H9 (cell line): ENCODE data around the gene POLQ. TPM values are rescaled to one million over a fixed set of nuclear protein-coding genes. Genes with fewer than 3 reads are reported as not detected.

Source experiments
- DNase-seq: peaks from one replicate; pipeline ENCODE4 v3.0.0-alpha.2; 2017
- H2AFZ ChIP-seq: one replicate; pipeline ENCODE4 v1.6.1; 2013; ENCODE audit warnings: mild to moderate bottlenecking, low read length, control low read depth, moderate library complexity
- H2AK5ac ChIP-seq: 2 replicates; pipeline ENCODE4 v1.6.1; 2013; ENCODE audit warnings: low read length, control low read depth, mixed read lengths; ENCODE audit not compliant: insufficient read length
- H2BK120ac ChIP-seq: one replicate; pipeline ENCODE4 v1.6.1; 2013; ENCODE audit warnings: low read depth, mild to moderate bottlenecking, low read length, control low read depth, inconsistent platforms; ENCODE audit not compliant: poor library complexity, severe bottlenecking
- H2BK12ac ChIP-seq: 2 replicates; pipeline ENCODE4 v1.6.1; 2013; ENCODE audit warnings: low read length, control low read depth, mixed read lengths, low read depth; ENCODE audit not compliant: insufficient read length
- H2BK15ac ChIP-seq: 2 replicates; pipeline ENCODE4 v1.6.1; 2013; ENCODE audit warnings: low read depth, low read length, control low read depth
- H2BK20ac ChIP-seq: one replicate; pipeline ENCODE4 v1.6.1; 2013; ENCODE audit warnings: low read depth, mild to moderate bottlenecking, low read length, control low read depth, inconsistent platforms; ENCODE audit not compliant: poor library complexity, severe bottlenecking
- H2BK5ac ChIP-seq: 2 replicates; pipeline ENCODE4 v1.6.1; 2013; ENCODE audit warnings: low read length, control low read depth, mixed read lengths; ENCODE audit not compliant: insufficient read length
- H3K14ac ChIP-seq: 2 replicates; pipeline ENCODE4 v1.6.1; 2013; ENCODE audit warnings: low read length, control low read depth; ENCODE audit not compliant: insufficient read depth
- H3K18ac ChIP-seq: 2 replicates; pipeline ENCODE4 v1.6.1; 2013; ENCODE audit warnings: low read depth, mild to moderate bottlenecking, mixed read lengths, low read length, control low read depth; ENCODE audit not compliant: insufficient read length
- H3K23ac ChIP-seq: 2 replicates; pipeline ENCODE4 v1.6.1; 2013; ENCODE audit warnings: low read length, control low read depth, mixed read lengths, low read depth; ENCODE audit not compliant: insufficient read length
- H3K23me2 ChIP-seq: 2 replicates; pipeline ENCODE4 v1.6.1; 2013; ENCODE audit warnings: low read depth, mild to moderate bottlenecking, mixed read lengths, low read length, control low read depth; ENCODE audit not compliant: insufficient read length, poor library complexity, severe bottlenecking
- H3K27ac ChIP-seq: 2 replicates; pipeline ENCODE4 v1.5.1; 2013; ENCODE audit warnings: low read length, control low read depth, mixed read lengths, low read depth; ENCODE audit not compliant: insufficient read length
- H3K27me3 ChIP-seq: 2 replicates; pipeline ENCODE4 v1.6.1; 2013; ENCODE audit warnings: low read length, control low read depth, inconsistent platforms; ENCODE audit not compliant: insufficient read depth
- H3K4ac ChIP-seq: 2 replicates; pipeline ENCODE4 v1.6.1; 2013; ENCODE audit warnings: low read depth, mild to moderate bottlenecking, control low read depth, inconsistent platforms, low read length, moderate library complexity
- H3K4me1 ChIP-seq: 2 replicates; pipeline ENCODE4 v1.6.1; 2013; ENCODE audit warnings: low read length, control low read depth, inconsistent platforms; ENCODE audit not compliant: insufficient read depth
- H3K4me2 ChIP-seq: 2 replicates; pipeline ENCODE4 v1.6.1; 2013; ENCODE audit warnings: low read length, control low read depth, mixed read lengths; ENCODE audit not compliant: insufficient read length, insufficient read depth
- H3K56ac ChIP-seq: 2 replicates; pipeline ENCODE4 v1.6.1; 2013; ENCODE audit warnings: low read depth, mild to moderate bottlenecking, mixed read lengths, low read length, control low read depth; ENCODE audit not compliant: insufficient read length
- H3K79me1 ChIP-seq: 2 replicates; pipeline ENCODE4 v1.6.1; 2013; ENCODE audit warnings: low read depth, mild to moderate bottlenecking, moderate library complexity, low read length, control low read depth, inconsistent platforms; ENCODE audit not compliant: insufficient read depth, poor library complexity, severe bottlenecking
- H3K79me2 ChIP-seq: 2 replicates; pipeline ENCODE4 v1.6.1; 2013; ENCODE audit warnings: low read length, control low read depth, inconsistent platforms; ENCODE audit not compliant: insufficient read depth
- H3K9ac ChIP-seq: 2 replicates; pipeline ENCODE4 v1.6.1; 2013; ENCODE audit warnings: low read length, control low read depth, mixed read lengths; ENCODE audit not compliant: insufficient read length; ENCODE audit errors: extremely low read depth
- H3K9me3 ChIP-seq: one replicate; pipeline ENCODE4 v1.6.1; 2013; ENCODE audit warnings: low read depth, low read length, inconsistent platforms; ENCODE audit not compliant: control insufficient read depth
- H3T11ph ChIP-seq: one replicate; pipeline ENCODE4 v1.6.1; 2013; ENCODE audit warnings: mild to moderate bottlenecking, low read length, control low read depth, inconsistent platforms
- H4K20me1 ChIP-seq: one replicate; pipeline ENCODE4 v1.6.1; 2013; ENCODE audit not compliant: control insufficient read depth, insufficient read length, insufficient read depth
- H4K5ac ChIP-seq: 2 replicates; pipeline ENCODE4 v1.6.1; 2013; ENCODE audit warnings: low read depth, mild to moderate bottlenecking, mixed read lengths, low read length, control low read depth; ENCODE audit not compliant: insufficient read length
- H4K8ac ChIP-seq: replicated peaks from 2 replicates; pipeline ENCODE4 v1.6.1; 2013; ENCODE audit warnings: low read length, control low read depth, mixed read lengths, low read depth; ENCODE audit not compliant: insufficient read length
- H4K91ac ChIP-seq: 2 replicates; pipeline ENCODE4 v1.6.1; 2013; ENCODE audit warnings: low read depth, mild to moderate bottlenecking, moderate library complexity, mixed read lengths, low read length, control low read depth; ENCODE audit not compliant: insufficient read length
- H3K27ac Mint-ChIP-seq, 3 experiments: 2 replicates in 2 of 3; 3 replicates in 1 of 3; pipeline ENCODE4 v1.8.0; 2020 to 2021; ENCODE audit warnings: mixed read lengths in 3 of 3, mild to moderate bottlenecking in 1 of 3, moderate library complexity in 1 of 3
- H3K27me3 Mint-ChIP-seq: 2 replicates; pipeline ENCODE4 v1.8.0; 2021; ENCODE audit warnings: low read depth, mild to moderate bottlenecking, moderate library complexity, mixed read lengths
- H3K36me3 Mint-ChIP-seq, 3 experiments: 2 replicates in 2 of 3; 3 replicates in 1 of 3; pipeline ENCODE4 v1.8.0; 2020 to 2021; ENCODE audit warnings: low read depth in 3 of 3, mixed read lengths in 3 of 3; ENCODE audit not compliant: insufficient read depth in 1 of 3
- H3K4me1 Mint-ChIP-seq, 2 experiments: 2 replicates each; pipeline ENCODE4 v1.8.0; 2020; ENCODE audit warnings: mixed read lengths in 2 of 2
- H3K4me3 Mint-ChIP-seq, 2 experiments: 2 replicates in 1 of 2; 3 replicates in 1 of 2; pipeline ENCODE4 v1.8.0; 2020 to 2021; ENCODE audit warnings: mild to moderate bottlenecking in 2 of 2, mixed read lengths in 2 of 2, moderate library complexity in 1 of 2
- H3K9me3 Mint-ChIP-seq, 2 experiments: 2 replicates in 1 of 2; 3 replicates in 1 of 2; pipeline ENCODE4 v1.8.0; 2020; ENCODE audit warnings: mild to moderate bottlenecking in 2 of 2, mixed read lengths in 2 of 2, moderate library complexity in 1 of 2
- total RNA-seq: library from RNA; stranded (reverse); gene quantifications from 2 replicates; pipeline ENCODE4 v1.2.1, GENCODE V29; 2021
- TF ChIP-seq, protein P1 (sequence below): fragments of 200-600 bp; sonication (generic); conservative IDR thresholded peaks from 3 replicates; pipeline ENCODE4 v1.8.0; 2021; ENCODE audit warnings: antibody characterized with exemption, mild to moderate bottlenecking

POLQ gene
- total RNA-seq, 1 experiment from 2014 or later: 15.4 TPM

DNA sequence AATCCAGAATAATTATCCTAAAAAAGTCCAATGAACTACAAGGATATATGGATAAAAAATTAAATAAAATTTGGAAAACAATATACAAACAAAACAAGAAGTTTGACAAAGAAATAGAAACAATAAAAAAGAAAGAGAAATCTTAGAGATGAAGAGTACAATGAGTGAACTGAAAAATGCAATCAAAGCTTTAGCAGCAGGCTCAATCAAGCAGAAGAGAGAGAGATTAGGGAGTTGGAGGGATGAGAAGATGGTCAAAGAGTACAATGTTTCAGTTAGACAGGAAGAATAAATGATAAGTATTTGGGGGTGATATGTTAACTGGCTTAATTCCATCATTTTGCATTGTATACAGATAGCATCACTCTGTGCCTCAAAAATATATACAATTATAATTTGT, 29.9 kb downstream of the POLQ start:
- TF ChIP-seq, protein P1, sequence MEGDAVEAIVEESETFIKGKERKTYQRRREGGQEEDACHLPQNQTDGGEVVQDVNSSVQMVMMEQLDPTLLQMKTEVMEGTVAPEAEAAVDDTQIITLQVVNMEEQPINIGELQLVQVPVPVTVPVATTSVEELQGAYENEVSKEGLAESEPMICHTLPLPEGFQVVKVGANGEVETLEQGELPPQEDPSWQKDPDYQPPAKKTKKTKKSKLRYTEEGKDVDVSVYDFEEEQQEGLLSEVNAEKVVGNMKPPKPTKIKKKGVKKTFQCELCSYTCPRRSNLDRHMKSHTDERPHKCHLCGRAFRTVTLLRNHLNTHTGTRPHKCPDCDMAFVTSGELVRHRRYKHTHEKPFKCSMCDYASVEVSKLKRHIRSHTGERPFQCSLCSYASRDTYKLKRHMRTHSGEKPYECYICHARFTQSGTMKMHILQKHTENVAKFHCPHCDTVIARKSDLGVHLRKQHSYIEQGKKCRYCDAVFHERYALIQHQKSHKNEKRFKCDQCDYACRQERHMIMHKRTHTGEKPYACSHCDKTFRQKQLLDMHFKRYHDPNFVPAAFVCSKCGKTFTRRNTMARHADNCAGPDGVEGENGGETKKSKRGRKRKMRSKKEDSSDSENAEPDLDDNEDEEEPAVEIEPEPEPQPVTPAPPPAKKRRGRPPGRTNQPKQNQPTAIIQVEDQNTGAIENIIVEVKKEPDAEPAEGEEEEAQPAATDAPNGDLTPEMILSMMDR: no peak

More for the DNA sequence above, 29.9 kb downstream of the POLQ start:
- Histone ChIP-seq H2BK120ac (no peak overlapping the region), H3K23ac (no peak overlapping the region), H3K18ac (no peak overlapping the region), H2AFZ (no peak overlapping the region), H3K4me2 (no peak overlapping the region), H3K23me2 (no peaks in the 10 kb centered on the region), H2BK12ac (no peak overlapping the region), H4K20me1 (no peaks in the 10 kb centered on the region), H2BK5ac (no peak overlapping the region), H3T11ph (no peak overlapping the region), H3K4me1 (no peaks in the 10 kb centered on the region), H4K91ac (no peak overlapping the region), H3K56ac (no peak overlapping the region), H4K8ac (no peak overlapping the region), H3K14ac (no peak overlapping the region), H2AK5ac (no peak overlapping the region), H4K5ac (no peak overlapping the region), H3K4ac (no peak overlapping the region), H3K9me3 (no peaks in the 10 kb centered on the region), H3K27ac (no peak overlapping the region), H3K9ac (no peak overlapping the region), H3K79me2 (no peaks in the 10 kb centered on the region; the same call in 1 of the 2 replicates), H2BK15ac (no peak overlapping the region), H3K79me1 (no peaks in the 10 kb centered on the region), H2BK20ac (no peak overlapping the region), H3K27me3 (no peaks in the 10 kb centered on the region)
- Mint-ChIP-seq H3K4me1 (peaks cover 6 to 9% of the 10 kb centered on the region in 2 experiments; a peak in 3 of 4 replicates), H3K9me3 (no peaks in the 10 kb centered on the region), H3K27ac (no peak overlapping the region), H3K27me3 (no peaks in the 10 kb centered on the region), H3K4me3 (no peak overlapping the region), H3K36me3 (peaks cover 25 to 52% (median 51%) of the 10 kb centered on the region in 3 experiments)
- DNase-seq: no peak
